Cortex of kidney (tissue), 1 donor: ENCODE results near the gene FAM53A.

ENCODE experiments used
- DNase-seq: peaks from one replicate; lab custom pipeline; 2025; lab: John Stamatoyannopoulos, UW

FAM53A gene

DNA sequence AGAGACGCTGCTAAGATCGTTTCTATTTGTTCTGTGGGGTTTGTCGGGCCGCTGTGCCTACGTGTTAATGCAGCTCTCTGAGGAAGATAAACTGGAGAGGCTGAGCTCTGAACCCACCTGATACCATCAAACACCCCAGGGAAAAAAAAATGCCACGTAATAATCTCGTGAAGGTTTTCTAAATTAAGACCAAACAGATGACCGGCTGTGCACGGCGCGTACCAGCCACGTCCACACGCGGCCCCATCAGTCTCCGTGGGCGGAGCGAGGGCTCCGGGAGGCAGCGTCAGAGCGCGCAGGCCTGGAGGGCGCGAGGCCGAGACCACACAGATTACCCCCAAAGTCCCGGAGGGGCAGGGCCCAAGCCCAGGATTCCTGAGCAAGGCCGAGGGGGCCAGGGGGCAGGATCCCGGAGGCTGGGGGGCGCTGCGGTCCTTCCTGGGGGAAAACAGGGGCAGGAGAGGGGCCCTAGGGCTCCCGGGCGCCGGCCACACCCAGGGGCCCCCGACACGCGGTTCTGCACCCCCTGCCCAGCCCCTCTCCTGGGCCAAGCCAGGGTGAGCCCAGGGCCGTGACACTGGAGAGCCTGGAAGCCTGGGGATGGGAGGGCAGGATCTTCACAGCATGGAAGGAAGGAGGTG, 91.9 kb downstream of the FAM53A start:
- DNase-seq, result no peak

DNA sequence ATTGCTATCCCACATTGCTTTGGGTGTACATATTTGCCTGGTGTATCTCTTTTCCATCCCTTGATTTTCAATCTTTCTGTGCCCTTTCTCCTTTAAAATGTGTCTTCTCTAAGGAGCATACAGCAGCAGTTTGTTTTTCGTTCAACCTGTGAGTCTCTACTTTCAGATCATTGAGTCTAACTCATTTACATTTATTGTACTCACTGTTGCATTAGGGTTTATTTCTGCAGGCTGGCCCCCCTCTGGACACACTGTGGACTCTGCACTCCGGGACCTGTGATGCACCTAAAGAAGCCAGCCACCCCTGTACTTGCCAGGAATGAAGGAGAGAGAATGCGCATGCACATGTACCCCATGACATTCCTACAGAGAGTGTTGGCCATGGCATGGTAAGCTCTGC, 93.0 kb downstream of the FAM53A start:
- DNase-seq, result no peak

DNA sequence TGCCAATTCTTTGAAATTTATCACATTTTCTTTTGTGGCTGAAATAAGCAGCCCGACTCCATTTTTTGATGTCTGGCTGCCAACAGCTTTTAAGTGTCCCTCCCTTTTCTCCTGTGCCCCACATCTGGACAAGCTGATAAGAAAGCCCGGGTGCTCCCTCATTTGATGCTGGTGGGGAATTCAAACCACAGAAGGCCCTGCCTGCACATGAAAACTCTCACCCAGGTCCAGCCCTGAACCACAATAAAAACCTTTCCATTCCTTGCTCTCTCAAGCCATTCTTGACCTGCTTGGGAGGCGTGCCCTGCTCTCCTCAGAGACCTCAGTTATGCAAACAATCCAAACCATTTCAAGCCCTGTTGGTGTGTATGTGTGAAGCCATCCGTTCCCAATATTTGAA, 93.9 kb downstream of the FAM53A start:
- no peak for DNase-seq
